ENCODE data around the gene PRKAR1A. TPM values are rescaled to one million over a fixed set of nuclear protein-coding genes. Genes with fewer than 3 reads are reported as not detected.

PRKAR1A gene
- polyA plus RNA-seq, 1 donor, result 379 TPM

GRCh38 chr17:68542698-68543463, 30.7 kb downstream of the PRKAR1A start:
- DNase-seq (ENCODE audit: low read depth), result no peak

GRCh38 chr17:68544111-68544915, 32.1 kb downstream of the PRKAR1A start:
- no peak for DNase-seq (ENCODE audit: low read depth)

- DNase-seq (ENCODE audit: low read depth), result no peak
Measured at GRCh38 chr17:68556551-68556950, 44.3 kb downstream of the PRKAR1A start.

DNA sequence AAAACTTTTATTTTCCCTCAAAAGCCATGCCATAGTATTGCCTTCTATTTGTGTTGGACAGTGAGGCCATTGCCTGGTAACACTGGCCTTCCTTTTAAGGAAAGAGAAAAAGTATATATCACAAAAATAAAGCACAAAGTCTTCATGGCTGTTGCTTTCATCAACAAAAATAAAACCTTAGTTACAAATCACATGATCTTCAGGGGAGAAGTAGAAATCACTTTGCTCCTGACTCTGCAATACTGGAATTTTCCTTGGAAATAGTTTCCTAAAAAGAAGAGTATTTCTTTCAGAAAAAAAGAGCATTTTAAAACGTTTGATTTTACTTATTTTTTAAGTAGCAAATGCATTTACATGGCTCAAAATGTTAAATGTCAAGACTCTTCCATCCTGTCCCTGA, 47.1 kb downstream of the PRKAR1A start:
- DNase-seq (ENCODE audit: low read depth), result no peak

DNA sequence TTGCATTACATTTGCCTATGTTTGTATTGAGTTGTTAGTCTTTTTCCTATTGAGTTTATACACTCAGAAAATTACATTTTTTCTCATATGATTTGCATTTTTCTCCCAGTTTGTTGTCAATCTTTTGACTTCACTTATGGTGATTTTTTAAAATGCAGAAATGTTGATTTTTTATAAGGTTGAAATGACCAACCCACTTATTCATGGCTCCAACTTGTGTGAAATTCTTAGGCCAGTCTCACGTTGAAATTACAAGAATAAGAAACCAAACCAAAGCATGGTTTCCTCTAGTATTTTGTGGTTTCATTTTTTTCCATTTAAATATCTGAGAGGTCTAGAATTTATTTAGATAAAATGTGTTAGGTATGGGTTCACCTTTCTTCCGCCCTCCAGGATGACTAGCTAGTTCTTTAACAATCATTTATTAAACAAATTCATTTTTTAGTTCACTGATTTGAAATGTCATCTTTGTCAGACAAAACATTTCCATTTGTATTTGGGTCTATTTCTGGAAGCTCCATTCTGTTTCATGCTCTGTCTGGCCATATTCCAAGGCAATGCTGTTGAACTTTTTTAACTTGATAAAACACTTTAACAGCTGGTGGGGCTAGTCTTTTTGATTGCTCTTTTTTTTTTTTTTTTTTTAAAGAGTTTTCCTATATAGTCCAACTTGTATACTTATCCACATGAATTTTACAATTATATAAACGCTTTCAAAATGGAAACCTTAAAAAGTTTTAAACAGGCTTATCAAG, 48.9 kb downstream of the PRKAR1A start:
- DNase-seq (ENCODE audit: low read depth), result no peak

DNA sequence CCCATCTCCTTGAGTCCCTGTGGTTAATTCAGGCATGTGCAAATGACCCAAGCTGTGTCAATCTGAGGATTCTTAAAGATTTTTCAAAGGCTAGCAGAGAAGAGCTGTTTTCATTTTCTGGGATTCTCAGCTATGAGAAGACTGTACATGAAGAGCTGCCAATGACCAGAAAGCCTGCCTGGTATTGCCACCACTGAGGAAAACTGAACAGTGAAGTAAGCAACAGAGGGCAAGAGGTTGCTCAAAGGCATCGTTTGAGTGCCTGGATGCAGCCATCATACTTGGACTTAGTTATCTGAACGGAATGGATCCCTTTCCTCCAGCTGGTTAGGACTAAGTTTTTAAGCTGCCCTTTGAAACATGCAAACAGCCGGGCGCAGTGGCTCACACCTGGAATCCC, 50.5 kb downstream of the PRKAR1A start:
- no peak for DNase-seq (ENCODE audit: low read depth)

DNA sequence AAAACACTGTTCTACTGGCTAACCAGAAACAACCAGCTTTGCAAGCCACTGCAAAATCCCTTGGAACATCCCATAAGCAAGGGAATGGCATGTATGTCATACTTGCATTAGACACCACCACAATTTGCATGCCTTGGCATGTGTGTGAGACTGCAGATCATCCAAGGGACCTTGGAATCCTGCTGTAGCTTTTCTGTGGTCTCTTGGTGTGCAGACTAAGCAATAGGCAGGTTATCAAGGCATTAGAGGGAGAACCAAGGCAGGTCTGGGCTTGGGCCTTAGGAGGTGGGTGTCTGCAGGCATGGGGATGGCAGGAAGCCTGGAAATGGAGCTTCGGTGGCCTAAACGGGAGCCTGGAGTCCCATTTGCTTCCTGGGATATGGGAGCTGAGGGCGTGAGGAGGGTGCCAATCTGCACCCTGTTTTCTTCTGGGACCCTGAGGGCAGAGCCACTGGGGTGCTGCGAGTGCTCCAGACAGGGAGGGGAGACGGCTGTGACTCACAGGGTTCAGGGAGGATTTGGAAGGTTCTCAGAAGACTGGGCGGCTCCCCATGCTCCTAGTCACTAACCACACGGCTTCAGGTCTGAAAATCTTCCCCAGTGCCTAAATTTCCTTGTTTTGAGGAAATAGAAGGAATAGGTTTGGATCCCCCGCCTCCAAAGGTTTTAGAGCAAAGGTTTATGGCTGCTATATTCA, 52.3 kb downstream of the PRKAR1A start:
- no peak for DNase-seq (ENCODE audit: low read depth)

DNA sequence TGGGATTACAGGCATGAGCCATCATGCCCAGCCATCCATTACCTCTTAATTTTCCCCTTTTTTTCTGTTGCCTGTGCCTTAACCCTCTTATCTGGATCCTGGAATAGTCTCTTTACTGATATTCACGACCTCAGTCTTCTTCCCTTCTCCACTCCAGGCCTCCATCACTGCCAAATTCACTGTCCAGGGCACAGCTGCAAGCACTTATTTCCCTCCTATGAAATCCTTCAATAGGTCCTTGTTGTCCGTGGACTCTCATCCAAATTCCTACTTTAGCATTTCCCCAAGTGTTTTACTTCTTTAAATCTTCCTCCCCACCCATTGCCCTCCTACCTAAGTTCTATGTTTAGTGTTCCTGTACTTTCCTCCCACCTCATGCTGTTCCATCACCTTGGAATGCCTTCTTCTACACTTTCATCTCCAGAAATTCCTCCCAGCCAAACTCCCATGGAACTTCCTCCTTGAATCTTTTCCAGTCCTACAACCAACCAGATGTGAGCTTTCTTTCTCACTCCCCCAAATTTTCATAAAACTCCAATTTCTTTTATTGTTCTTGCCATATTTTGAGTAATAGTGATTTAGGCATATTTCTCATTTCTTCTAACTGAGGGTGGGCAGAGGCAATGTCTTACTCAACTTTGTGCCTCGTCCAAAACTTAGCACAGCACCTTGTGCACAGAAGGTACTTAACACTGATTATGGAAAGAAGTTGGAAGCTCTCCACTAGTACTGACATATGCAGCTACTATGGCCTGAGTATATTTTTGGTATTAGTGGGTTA, 53.6 kb downstream of the PRKAR1A start:
- DNase-seq (ENCODE audit: low read depth), result no peak

DNA sequence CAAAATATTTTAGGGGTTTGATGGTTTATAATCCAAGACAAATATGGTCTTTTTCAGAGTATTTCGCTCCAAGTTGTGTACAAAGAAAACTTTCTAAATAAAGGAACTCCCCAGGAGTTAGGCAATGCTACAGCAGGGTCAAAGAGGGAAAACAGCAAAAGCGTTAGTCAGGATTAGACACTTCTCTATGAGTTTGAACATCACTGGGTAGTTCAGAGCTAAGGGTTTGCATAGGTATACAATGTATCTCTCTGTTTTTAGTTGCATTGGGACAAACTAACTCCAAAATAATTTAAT, 54.2 kb downstream of the PRKAR1A start:
- no peak for DNase-seq (ENCODE audit: low read depth)

GRCh38 chr17:68567035-68567434, 54.8 kb downstream of the PRKAR1A start:
- DNase-seq (ENCODE audit: low read depth), result no peak

- DNase-seq (ENCODE audit: low read depth), result no peak
Measured at GRCh38 chr17:68567581-68567980, 55.4 kb downstream of the PRKAR1A start.

DNA sequence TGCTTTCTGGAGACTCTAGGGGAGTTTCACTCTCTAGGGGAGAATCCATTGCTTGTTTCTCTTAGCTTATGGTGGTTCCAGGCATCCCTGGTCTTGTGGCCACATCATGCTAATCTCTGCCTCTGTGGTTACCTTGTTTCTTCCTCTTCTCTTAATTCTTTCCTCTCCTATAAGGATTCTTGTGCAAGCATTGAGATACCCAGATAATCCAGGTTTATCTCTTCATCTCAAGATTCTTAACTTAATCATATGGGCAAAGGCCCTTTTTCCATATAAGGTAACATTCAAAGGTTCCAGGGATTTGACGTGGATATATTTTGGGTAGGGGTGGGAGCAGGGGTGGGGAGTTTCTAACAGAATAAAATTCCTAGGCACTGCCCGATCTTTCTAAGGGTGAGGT, 56.4 kb downstream of the PRKAR1A start:
- DNase-seq (ENCODE audit: low read depth), result no peak

GRCh38 chr17:68569346-68569745, 57.1 kb downstream of the PRKAR1A start:
- no peak for DNase-seq (ENCODE audit: low read depth)

DNA sequence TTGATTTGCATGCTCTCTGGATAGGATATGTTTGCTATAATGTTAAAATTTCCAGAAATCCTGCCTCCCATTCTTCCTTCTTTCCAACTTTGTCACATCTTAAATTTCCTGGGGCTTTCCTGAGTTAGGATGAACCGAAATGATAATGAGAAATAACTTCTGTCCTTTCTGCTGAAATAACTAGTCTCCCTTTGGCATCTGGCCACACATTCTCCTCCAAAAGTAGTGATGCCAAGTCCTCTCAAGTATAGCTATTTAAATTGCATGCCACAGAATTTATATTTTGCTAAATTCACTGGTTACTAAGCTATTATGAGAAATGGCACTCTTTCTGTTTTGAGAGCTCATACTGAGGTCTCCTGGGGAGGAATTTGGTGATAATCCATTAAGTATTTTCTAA, 58.3 kb downstream of the PRKAR1A start:
- DNase-seq (ENCODE audit: low read depth), result no peak

DNA sequence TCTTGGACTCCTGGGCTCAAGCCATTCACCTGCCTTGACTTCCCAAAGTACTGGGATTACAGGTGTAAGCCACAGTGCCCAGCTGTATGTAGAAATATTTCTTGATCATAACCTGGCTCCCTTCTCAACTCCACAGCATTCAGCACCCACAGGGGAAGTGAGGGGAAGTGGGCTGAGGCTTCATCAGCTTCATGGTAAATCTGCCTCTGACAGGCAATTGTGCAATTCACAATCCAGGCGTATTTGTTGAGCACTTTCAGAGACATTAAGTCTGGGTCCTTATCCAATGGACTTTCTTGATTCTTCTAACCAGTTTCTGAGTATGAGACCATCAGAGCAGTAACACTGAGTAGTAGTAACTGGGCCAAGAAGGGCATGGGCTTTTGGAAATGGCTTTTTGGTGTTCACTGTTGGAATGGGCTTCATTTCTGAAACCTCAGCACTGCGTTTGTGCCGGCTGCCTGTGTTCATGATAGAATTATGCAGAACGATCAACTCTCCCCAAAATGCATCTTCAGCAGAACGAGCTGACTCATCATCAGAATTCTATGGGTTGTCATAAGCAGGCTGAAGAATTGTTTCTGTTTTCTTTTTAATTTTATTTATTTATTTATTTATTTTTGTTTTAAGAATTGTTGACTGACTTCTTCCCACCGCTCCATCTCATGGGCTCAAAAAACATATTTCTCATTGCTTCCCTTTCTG, 60.1 kb downstream of the PRKAR1A start:
- DNase-seq (ENCODE audit: low read depth), result no peak

GRCh38 chr17:68573338-68573737, 61.1 kb downstream of the PRKAR1A start:
- no peak for DNase-seq (ENCODE audit: low read depth)

GRCh38 chr17:68576137-68576536, 63.9 kb downstream of the PRKAR1A start:
- DNase-seq (ENCODE audit: low read depth), result no peak

- peak; percentile 68 for DNase-seq (ENCODE audit: low read depth)
Measured at GRCh38 chr17:68576811-68577496, 64.7 kb downstream of the PRKAR1A start.

GRCh38 chr17:68577497-68577821, 65.2 kb downstream of the PRKAR1A start:
- DNase-seq (ENCODE audit: low read depth), result no peak

- no peak for DNase-seq (ENCODE audit: low read depth)
Measured at GRCh38 chr17:68578236-68578635, 66.0 kb downstream of the PRKAR1A start.
